Measurements from ENCODE around the gene STAC. TPM values are rescaled to one million over a fixed set of nuclear protein-coding genes. Genes with fewer than 3 reads are reported as not detected.

The STAC gene
- total RNA-seq, 2 experiments from 2014 or later, result not detected

GRCh38 chr3:36519682-36520081 lies 139.4 kb downstream of the STAC start:
- intact Hi-C loops (cut with micrococcal nuclease), result no loop called here
- no peaks in the 10 kb centered on the region for H3K9me3 Mint-ChIP-seq
- no peak for DNase-seq
- H3K27ac Mint-ChIP-seq, result no peak overlapping the region
- POLR2A ChIA-PET, result no interaction called here
- H3K4me1 Mint-ChIP-seq (ENCODE audit: low read depth), result no peaks in the 10 kb centered on the region
- CTCF ChIA-PET, result no interaction called here
- no peak overlapping the region for H3K4me3 Mint-ChIP-seq
- no peaks in the 10 kb centered on the region for H3K36me3 Mint-ChIP-seq
- no peaks in the 10 kb centered on the region for H3K27me3 Mint-ChIP-seq

GRCh38 chr3:36520241-36521006 lies 140.1 kb downstream of the STAC start:
- Mint-ChIP-seq H3K27ac (no peak overlapping the region), H3K4me3 (no peak overlapping the region), H3K36me3 (no peaks in the 10 kb centered on the region), H3K27me3 (no peaks in the 10 kb centered on the region), H3K4me1 (ENCODE audit: low read depth) (no peaks in the 10 kb centered on the region), H3K9me3 (no peaks in the 10 kb centered on the region)
- ChIA-PET POLR2A (no interaction called here), CTCF (no interaction called here)
- DNase-seq, result no peak
- intact Hi-C loops (cut with micrococcal nuclease), result no loop called here

GRCh38 chr3:36521007-36521379 lies 140.7 kb downstream of the STAC start:
- no peaks in the 10 kb centered on the region for H3K4me1 Mint-ChIP-seq (ENCODE audit: low read depth)

GRCh38 chr3:36524560-36524959 lies 144.3 kb downstream of the STAC start:
- H3K4me3 Mint-ChIP-seq, result no peak overlapping the region
- no peaks in the 10 kb centered on the region for H3K4me1 Mint-ChIP-seq (ENCODE audit: low read depth)
- H3K27ac Mint-ChIP-seq, result no peak overlapping the region
- no peak for DNase-seq
- ChIA-PET CTCF (no interaction called here), POLR2A (no interaction called here)
- H3K27me3 Mint-ChIP-seq, result peaks cover 4% of the 10 kb centered on the region
- no peaks in the 10 kb centered on the region for H3K9me3 Mint-ChIP-seq
- no peaks in the 10 kb centered on the region for H3K36me3 Mint-ChIP-seq
- intact Hi-C loops (cut with micrococcal nuclease), result no loop called here

More at GRCh38 chr3:36521007-36521379, 140.7 kb downstream of the STAC start:
- Mint-ChIP-seq H3K9me3 (no peaks in the 10 kb centered on the region), H3K27me3 (peaks cover 4% of the 10 kb centered on the region), H3K27ac (no peak overlapping the region), H3K36me3 (no peaks in the 10 kb centered on the region), H3K4me3 (no peak overlapping the region)
- DNase-seq, result no peak
- CTCF ChIA-PET, result no interaction called here
- POLR2A ChIA-PET, result no interaction called here
- intact Hi-C loops (cut with micrococcal nuclease), result no loop called here

- no peak overlapping the region for H3K27ac Mint-ChIP-seq
These were observed 145.0 kb downstream of the STAC start for GRCh38 chr3:36525115-36525801.

GRCh38 chr3:36538136-36538749 lies 157.9 kb downstream of the STAC start:
- H3K27me3 Mint-ChIP-seq, result no peaks in the 10 kb centered on the region
- intact Hi-C loops (cut with micrococcal nuclease), result no loop called here
- no peaks in the 10 kb centered on the region for H3K36me3 Mint-ChIP-seq
- H3K9me3 Mint-ChIP-seq, result no peaks in the 10 kb centered on the region
- H3K27ac Mint-ChIP-seq, result no peak overlapping the region
- ChIA-PET CTCF (no interaction called here), POLR2A (no interaction called here)
- no peak overlapping the region for H3K4me3 Mint-ChIP-seq
- no peaks in the 10 kb centered on the region for H3K4me1 Mint-ChIP-seq (ENCODE audit: low read depth)
- no peak for DNase-seq

More at GRCh38 chr3:36525115-36525801, 145.0 kb downstream of the STAC start:
- Mint-ChIP-seq H3K4me3 (no peak overlapping the region), H3K4me1 (ENCODE audit: low read depth) (no peaks in the 10 kb centered on the region), H3K9me3 (no peaks in the 10 kb centered on the region), H3K36me3 (no peaks in the 10 kb centered on the region), H3K27me3 (peaks cover 4% of the 10 kb centered on the region)
- intact Hi-C loops (cut with micrococcal nuclease), result no loop called here
- CTCF ChIA-PET, result no interaction called here
- POLR2A ChIA-PET, result no interaction called here
- no peak for DNase-seq

- Mint-ChIP-seq H3K4me1 (ENCODE audit: low read depth) (no peaks in the 10 kb centered on the region), H3K9me3 (no peaks in the 10 kb centered on the region), H3K36me3 (no peaks in the 10 kb centered on the region), H3K27ac (no peak overlapping the region), H3K27me3 (no peaks in the 10 kb centered on the region), H3K4me3 (no peak overlapping the region)
- intact Hi-C loops (cut with micrococcal nuclease), result loop anchor here (2.0 kb wide), 1 partner anchor 574 kb away; no protein-coding TSS in a partner anchor
- ChIA-PET CTCF (no interaction called here), POLR2A (no interaction called here)
- DNase-seq, result no peak
These were observed 160.7 kb downstream of the STAC start for GRCh38 chr3:36540888-36541518.

- H3K4me3 Mint-ChIP-seq, result no peak overlapping the region
- no peak for DNase-seq
- H3K9me3 Mint-ChIP-seq, result no peaks in the 10 kb centered on the region
- intact Hi-C loops (cut with micrococcal nuclease), result no loop called here
- no peaks in the 10 kb centered on the region for H3K36me3 Mint-ChIP-seq
- H3K27ac Mint-ChIP-seq, result no peak overlapping the region
- H3K27me3 Mint-ChIP-seq, result no peaks in the 10 kb centered on the region
- H3K4me1 Mint-ChIP-seq (ENCODE audit: low read depth), result no peaks in the 10 kb centered on the region
- ChIA-PET POLR2A (no interaction called here), CTCF (no interaction called here)
These were observed 161.9 kb downstream of the STAC start for GRCh38 chr3:36542186-36542585.

- no peaks in the 10 kb centered on the region for H3K4me1 Mint-ChIP-seq (ENCODE audit: low read depth)
- intact Hi-C loops (cut with micrococcal nuclease), result no loop called here
- ChIA-PET CTCF (no interaction called here), POLR2A (no interaction called here)
- no peak overlapping the region for H3K27ac Mint-ChIP-seq
- no peak overlapping the region for H3K4me3 Mint-ChIP-seq
- no peaks in the 10 kb centered on the region for H3K36me3 Mint-ChIP-seq
- no peaks in the 10 kb centered on the region for H3K27me3 Mint-ChIP-seq
- no peak for DNase-seq
- H3K9me3 Mint-ChIP-seq, result no peaks in the 10 kb centered on the region
These were observed 163.1 kb downstream of the STAC start for GRCh38 chr3:36543276-36543997.

GRCh38 chr3:36546226-36546625 lies 165.9 kb downstream of the STAC start:
- no peak for DNase-seq
- Mint-ChIP-seq H3K4me3 (no peak overlapping the region), H3K4me1 (ENCODE audit: low read depth) (no peaks in the 10 kb centered on the region), H3K27ac (no peak overlapping the region), H3K36me3 (no peaks in the 10 kb centered on the region), H3K27me3 (no peaks in the 10 kb centered on the region), H3K9me3 (no peaks in the 10 kb centered on the region)
- intact Hi-C loops (cut with micrococcal nuclease), result no loop called here
- POLR2A ChIA-PET, result no interaction called here
- CTCF ChIA-PET, result no interaction called here

GRCh38 chr3:36548712-36549111 lies 168.4 kb downstream of the STAC start:
- no peak for DNase-seq
- H3K27ac Mint-ChIP-seq, result no peak overlapping the region
- POLR2A ChIA-PET, result no interaction called here
- intact Hi-C loops (cut with micrococcal nuclease), result no loop called here
- no peaks in the 10 kb centered on the region for H3K9me3 Mint-ChIP-seq
- CTCF ChIA-PET, result no interaction called here
- H3K36me3 Mint-ChIP-seq, result no peaks in the 10 kb centered on the region
- no peaks in the 10 kb centered on the region for H3K4me1 Mint-ChIP-seq (ENCODE audit: low read depth)
- H3K4me3 Mint-ChIP-seq, result no peak overlapping the region
- no peaks in the 10 kb centered on the region for H3K27me3 Mint-ChIP-seq

GRCh38 chr3:36557021-36557707 lies 176.9 kb downstream of the STAC start:
- CTCF ChIA-PET, result no interaction called here
- DNase-seq, result no peak
- Mint-ChIP-seq H3K4me3 (no peak overlapping the region), H3K27ac (no peak overlapping the region), H3K27me3 (no peaks in the 10 kb centered on the region), H3K36me3 (no peaks in the 10 kb centered on the region), H3K9me3 (no peaks in the 10 kb centered on the region), H3K4me1 (ENCODE audit: low read depth) (no peaks in the 10 kb centered on the region)
- intact Hi-C loops (cut with micrococcal nuclease), result no loop called here
- POLR2A ChIA-PET, result no interaction called here

Data from activated CD4-positive, alpha-beta memory T cell treated with anti-CD3 and anti-CD28 coated beads for 36 hours (primary cell).